ENCODE results near the gene JMJD8. TPM values are rescaled to one million over a fixed set of nuclear protein-coding genes. Genes with fewer than 3 reads are reported as not detected.

The JMJD8 gene
- polyA plus RNA-seq, 3 donors: 28.7 to 45.3 (median 33.5) TPM

GRCh38 chr16:641326-642188 is 42.6 kb downstream of the JMJD8 start, which contains the start of gene MCRIP2:
Gene MCRIP2, plus strand, starts transcription at chr16:641828. Its CDS starts 164 bp downstream, at chr16:641992.
- H3K4me1 ChIP-seq (ENCODE audit: control insufficient read depth in 1 of 2, insufficient read depth in 2 of 2, low read length in 2 of 2): peaks cover 36 to 52% of the 10 kb centered on the region in 2 donors
- H3K4me2 ChIP-seq (replicated peaks; ENCODE audit: extremely low read depth, low read length, poor library complexity, severe bottlenecking): peak within 1 kb of the TSS; percentile 77
- Mint-ChIP-seq H3K36me3 (peaks cover 5 to 7% of the 10 kb centered on the region in 2 donors), H3K27ac (peak within 1 kb of the TSS; percentile 77 to 93 (median 90)), H3K27me3 (ENCODE audit: low read depth in 3 of 3) (peaks cover 0 to 3% (median 0%) of the 10 kb centered on the region in 3 donors), H3K4me3 (peak within 1 kb of the TSS; percentile 73 to 87), H3K4me1 (peaks cover 32% of the 10 kb centered on the region), H3K9me3 (peaks cover 0 to 2% (median 0%) of the 10 kb centered on the region in 7 donors)
- H3K79me2 ChIP-seq (ENCODE audit: insufficient read depth, low read length): peaks cover 26% of the 10 kb centered on the region
- TF ChIP-seq CTCF (IDR thresholded peaks at IDR 0.05): no peak
- under 1% methylated on average over 78 of the region's 81 CpGs for WGBS (ENCODE audit: insufficient coverage)
- H3K9ac ChIP-seq (ENCODE audit: insufficient read depth, low read length, poor library complexity, severe bottlenecking): peak within 1 kb of the TSS; percentile 81
- intact Hi-C loops (cut with micrococcal nuclease): no loop called here
- H3K4me3 ChIP-seq (replicated peaks in 1 of 3; ENCODE audit: low read depth in 2 of 3, low read length in 3 of 3): peak within 1 kb of the TSS; percentile 45 to 78 (median 57)
- peaks cover 32% of the 10 kb centered on the region for H4K20me1 ChIP-seq (ENCODE audit: insufficient read depth, low read length)
- H3K36me3 ChIP-seq (replicated peaks in 1 of 2; ENCODE audit: control insufficient read depth in 1 of 2, insufficient read depth in 2 of 2, low read length in 2 of 2): no peaks in the 10 kb centered on the region
- DNase-seq: peak; percentile 61 to 69 (median 66)
- no peaks in the 10 kb centered on the region for H3K27me3 ChIP-seq (ENCODE audit: control insufficient read depth in 2 of 2, insufficient read depth in 2 of 2, low read length in 2 of 2)
- H2AFZ ChIP-seq (ENCODE audit: insufficient read depth, low read depth, low read length, poor library complexity, severe bottlenecking): peak within 1 kb of the TSS; percentile 93
- H3K27ac ChIP-seq (ENCODE audit: low read depth in 1 of 2, low read length in 2 of 2): peak within 1 kb of the TSS; percentile 84 to 86
- no peaks in the 10 kb centered on the region for H3K9me3 ChIP-seq (replicated peaks in 1 of 2; ENCODE audit: control insufficient read depth in 1 of 2, insufficient read depth in 1 of 2, low read length in 2 of 2)

GRCh38 chr16:640614-641013 is 43.5 kb downstream of the JMJD8 start:
- peaks cover 33% of the 10 kb centered on the region for H3K4me1 Mint-ChIP-seq
- no peak for DNase-seq

More at GRCh38 chr16:640614-641013, 43.5 kb downstream of the JMJD8 start:
- Histone ChIP-seq H3K79me2 (ENCODE audit: insufficient read depth, low read length) (peaks cover 24% of the 10 kb centered on the region), H3K36me3 (replicated peaks in 1 of 2; ENCODE audit: control insufficient read depth in 1 of 2, insufficient read depth in 2 of 2, low read length in 2 of 2) (no peaks in the 10 kb centered on the region), H3K9me3 (replicated peaks in 1 of 2; ENCODE audit: control insufficient read depth in 1 of 2, insufficient read depth in 1 of 2, low read length in 2 of 2) (no peaks in the 10 kb centered on the region), H3K4me2 (replicated peaks; ENCODE audit: extremely low read depth, low read length, poor library complexity, severe bottlenecking) (peak overlapping the region; percentile 77), H2AFZ (ENCODE audit: insufficient read depth, low read depth, low read length, poor library complexity, severe bottlenecking) (no peak overlapping the region), H3K27ac (ENCODE audit: low read depth in 1 of 2, low read length in 2 of 2) (no peak overlapping the region), H3K4me3 (replicated peaks in 1 of 3; ENCODE audit: low read depth in 2 of 3, low read length in 3 of 3) (peak overlapping the region in 1 of 3 experiments; percentile 78), H3K9ac (ENCODE audit: insufficient read depth, low read length, poor library complexity, severe bottlenecking) (peak overlapping the region; percentile 81), H3K27me3 (ENCODE audit: control insufficient read depth in 2 of 2, insufficient read depth in 2 of 2, low read length in 2 of 2) (no peaks in the 10 kb centered on the region), H3K4me1 (ENCODE audit: control insufficient read depth in 1 of 2, insufficient read depth in 2 of 2, low read length in 2 of 2) (peaks cover 38 to 57% of the 10 kb centered on the region in 2 donors), H4K20me1 (ENCODE audit: insufficient read depth, low read length) (peaks cover 22% of the 10 kb centered on the region)
- Mint-ChIP-seq H3K27me3 (ENCODE audit: low read depth in 3 of 3) (peaks cover 0 to 6% (median 0%) of the 10 kb centered on the region in 3 donors), H3K27ac (no peak overlapping the region), H3K36me3 (peaks cover 5 to 7% of the 10 kb centered on the region in 2 donors), H3K4me3 (no peak overlapping the region), H3K9me3 (no peaks in the 10 kb centered on the region)
- intact Hi-C loops (cut with micrococcal nuclease): no loop called here
- 100% methylated on average over 1 of the region's 5 CpGs for WGBS (ENCODE audit: insufficient coverage)
- no peak for TF ChIP-seq CTCF (IDR thresholded peaks at IDR 0.05)
